ENCODE measurements around the gene HOXD11.

GRCh38 chr2:176124110-176124946 is 17.2 kb downstream of the HOXD11 start:
- TF ChIP-seq CTCF (conservative IDR thresholded peaks at IDR 0.05; ENCODE audit: low read depth, low read length) (no peak), POLR2A (IDR thresholded peaks at IDR 0.05; ENCODE audit: low read depth, low read length) (no peak), RCOR1 (IDR thresholded peaks at IDR 0.05; ENCODE audit: insufficient replicate concordance, low read length) (no peak), RAD21 (IDR thresholded peaks at IDR 0.05; ENCODE audit: low read length) (no peak), RFX5 (IDR thresholded peaks at IDR 0.05; ENCODE audit: low read depth, low read length) (no peak), CEBPB (IDR thresholded peaks at IDR 0.05; ENCODE audit: low read depth, low read length) (no peak), MAZ (IDR thresholded peaks at IDR 0.05; ENCODE audit: borderline replicate concordance, low read depth, low read length) (no peak), MAFK (IDR thresholded peaks at IDR 0.05; ENCODE audit: low read depth, low read length) (no peak), CHD1 (IDR thresholded peaks at IDR 0.05; ENCODE audit: low read depth, low read length) (no peak), BHLHE40 (IDR thresholded peaks at IDR 0.05; ENCODE audit: low read depth, low read length) (no peak)
